SK-N-SH (cell line): ENCODE data around the gene SLC22A7. TPM values are rescaled to one million over a fixed set of nuclear protein-coding genes. Genes with fewer than 3 reads are reported as not detected.

Experiments
- CTCF ChIA-PET: fragments of 300-600, 350-600 bp; formaldehyde crosslinking; extraction: SDS; loops from one replicate; lab custom pipeline; 2021; lab: Yijun Ruan, JAX
- POLR2A ChIA-PET: fragments of 350-600 bp; sonication (Branson Sonifier 250); formaldehyde crosslinking; extraction: SDS; loops from one replicate; lab custom pipeline; 2020; ENCODE audit warnings: antibody characterized with exemption, inconsistent platforms; lab: Yijun Ruan, JAX
- DNase-seq: peaks from one replicate; pipeline ENCODE4 v3.0.0; 2012
- H2AFZ ChIP-seq: fragments of 200-600 bp; sonication (generic); 2 replicates; pipeline ENCODE4 v1.8.1; 2016; ENCODE audit warnings: antibody characterized with exemption, mild to moderate bottlenecking, low read depth
- H3F3A ChIP-seq: fragments of 200-600 bp; sonication (generic); replicated peaks from 2 replicates; pipeline ENCODE3; 2016; ENCODE audit warnings: antibody characterized with exemption, mild to moderate bottlenecking; ENCODE audit not compliant: insufficient read depth
- H3K27ac ChIP-seq, 2 experiments: fragments of 200-500 bp in 1 of 2; fragments of 200-600 bp in 1 of 2; sonication (Bioruptor generic) in 1 of 2; sonication (generic), shearing (Covaris generic) in 1 of 2; 2 replicates each; pipeline versions ENCODE4 v1.5.1 to v1.6.1; 2014 to 2016; ENCODE audit warnings: low read depth in 2 of 2, inconsistent platforms in 1 of 2, low read length in 1 of 2, mild to moderate bottlenecking in 1 of 2, mixed read lengths in 1 of 2
- H3K27me3 ChIP-seq: fragments of 200-600 bp; sonication (generic), shearing (Covaris generic); 2 replicates; pipeline ENCODE4 v1.6.1; 2016; ENCODE audit warnings: mixed run types; ENCODE audit not compliant: insufficient read depth
- H3K36me3 ChIP-seq, 2 experiments: fragments of 200-500 bp in 1 of 2; fragments of 200-600 bp in 1 of 2; sonication (Bioruptor generic) in 1 of 2; sonication (generic) in 1 of 2; replicated peaks in 1 of 2; 2 replicates each; pipeline versions ENCODE3 to v1.5.1; 2014 to 2016; ENCODE audit warnings: low read length in 1 of 2, mild to moderate bottlenecking in 1 of 2; ENCODE audit not compliant: insufficient read depth in 2 of 2, control insufficient read depth in 1 of 2
- H3K4me1 ChIP-seq, 2 experiments: fragments of 200-500 bp in 1 of 2; fragments of 200-600 bp in 1 of 2; sonication (Bioruptor generic) in 1 of 2; sonication (generic), shearing (Covaris generic) in 1 of 2; 2 replicates each; pipeline versions ENCODE4 v1.5.1 to v1.6.1; 2014 to 2016; ENCODE audit warnings: low read depth in 1 of 2, low read length in 1 of 2, mixed run types in 1 of 2; ENCODE audit not compliant: insufficient read depth in 2 of 2, control insufficient read depth in 1 of 2
- H3K4me2 ChIP-seq: fragments of 200-600 bp; sonication (generic), shearing (Covaris generic); 2 replicates; pipeline ENCODE4 v1.6.1; 2017; ENCODE audit warnings: mixed run types
- H3K4me3 ChIP-seq, 2 experiments: fragments of 200-500 bp in 1 of 2; fragments of 200-600 bp in 1 of 2; sonication (Bioruptor generic) in 1 of 2; sonication (generic), shearing (Covaris generic) in 1 of 2; 2 replicates each; pipeline versions ENCODE4 v1.5.1 to v1.8.1; 2014 to 2016; ENCODE audit warnings: low read depth in 2 of 2, inconsistent platforms in 1 of 2, low read length in 1 of 2, mild to moderate bottlenecking in 1 of 2, mixed read lengths in 1 of 2, moderate library complexity in 1 of 2
- H3K79me2 ChIP-seq: fragments of 200-600 bp; sonication (generic); 2 replicates; pipeline ENCODE4 v1.8.1; 2017; ENCODE audit warnings: mild to moderate bottlenecking; ENCODE audit not compliant: insufficient read depth
- H3K9ac ChIP-seq: fragments of 200-600 bp; sonication (generic); 2 replicates; pipeline ENCODE4 v1.6.1; 2017; ENCODE audit warnings: mixed run types
- H3K9me2 ChIP-seq: fragments of 200-600 bp; sonication (generic); 2 replicates; pipeline ENCODE4 v1.6.1; 2017; ENCODE audit warnings: mixed run types
- H3K9me3 ChIP-seq: fragments of 200-600 bp; sonication (generic); 2 replicates; pipeline ENCODE4 v1.6.1; 2017; ENCODE audit warnings: mixed run types, mild to moderate bottlenecking, moderate library complexity
- H4K20me1 ChIP-seq: fragments of 200-600 bp; sonication (generic); 2 replicates; pipeline ENCODE4 v1.6.1; 2017; ENCODE audit warnings: mild to moderate bottlenecking, mixed run types; ENCODE audit not compliant: insufficient read depth
- CHD2 ChIP-seq: fragments of 150-350 bp; IDR thresholded peaks from 2 replicates; pipeline ENCODE4 v1.6.1; 2018; ENCODE audit warnings: low read length; ENCODE audit not compliant: partially characterized antibody
- ELF1 ChIP-seq: IDR thresholded peaks from 2 replicates; pipeline ENCODE4 v1.4.0; 2012
- EP300 ChIP-seq, 2 experiments: IDR thresholded peaks; 2 replicates each; pipeline versions ENCODE4 v1.4.0 to v1.6.1; 2012; ENCODE audit warnings: borderline replicate concordance in 1 of 2, low read depth in 1 of 2, low read length in 1 of 2
- FOXJ3 ChIP-seq: sonication (generic); formaldehyde crosslinking; IDR thresholded peaks from 2 replicates; pipeline ENCODE4 v1.5.1; 2020; ENCODE audit warnings: mild to moderate bottlenecking, missing genetic modification reagents
- FOXM1 ChIP-seq: IDR thresholded peaks from 2 replicates; pipeline ENCODE4 v1.4.0; 2012; ENCODE audit warnings: low read depth, mild to moderate bottlenecking
- MEF2A ChIP-seq: IDR thresholded peaks from 2 replicates; pipeline ENCODE4 v1.4.0; 2012; ENCODE audit warnings: low read depth, borderline replicate concordance
- NFIC ChIP-seq: IDR thresholded peaks from 2 replicates; pipeline ENCODE4 v1.4.0; 2012; ENCODE audit warnings: borderline replicate concordance
- NRF1 ChIP-seq: IDR thresholded peaks from 2 replicates; pipeline ENCODE4 v1.6.1; 2012; ENCODE audit warnings: low read depth, mild to moderate bottlenecking, low read length
- POLR2AphosphoS5 ChIP-seq: IDR thresholded peaks from 2 replicates; pipeline ENCODE4 v1.6.1; 2012; ENCODE audit warnings: low read depth, low read length
- RAD21 ChIP-seq: IDR thresholded peaks from 2 replicates; pipeline ENCODE4 v1.6.1; 2012; ENCODE audit warnings: mild to moderate bottlenecking, low read length
- RCOR1 ChIP-seq: fragments of 150-350 bp; IDR thresholded peaks from 2 replicates; pipeline ENCODE4 v1.6.1; 2017; ENCODE audit warnings: antibody characterized with exemption, low read length
- RXRA ChIP-seq: IDR thresholded peaks from 2 replicates; pipeline ENCODE4 v1.4.0; 2012; ENCODE audit warnings: low read depth, mild to moderate bottlenecking, borderline replicate concordance
- TCF12 ChIP-seq: IDR thresholded peaks from 2 replicates; pipeline ENCODE4 v1.4.0; 2012
- USF2 ChIP-seq: fragments of 150-350 bp; IDR thresholded peaks from 2 replicates; pipeline ENCODE4 v1.6.1; 2017; ENCODE audit warnings: antibody characterized with exemption, low read length, low read depth, borderline replicate concordance
- YY1 ChIP-seq: IDR thresholded peaks from 2 replicates; pipeline ENCODE4 v1.4.0; 2012; ENCODE audit warnings: low read depth, mild to moderate bottlenecking
- WGBS: methylation state at CpG from one replicate; pipeline ENCODE4 v1.1.6; 2017; ENCODE audit warnings: low lambda C conversion rate; 5-methylcytosine and 5-hydroxymethylcytosine counted together
- polyA plus RNA-seq, 3 experiments: library from polyadenylated mRNA; depleted of rRNA; stranded (reverse); fragments of >200 nt; gene quantifications; 2 replicates each; pipeline ENCODE4 v1.2.3, GENCODE V29; 2012
- TF ChIP-seq, protein P1 (sequence below): IDR thresholded peaks from 2 replicates; pipeline ENCODE4; 2012
- TF ChIP-seq, protein P2 (sequence below): IDR thresholded peaks from 2 replicates; pipeline ENCODE4 v1.6.1; 2012; ENCODE audit warnings: mild to moderate bottlenecking, low read depth, low read length, moderate library complexity
- TF ChIP-seq, protein P3 (sequence below): IDR thresholded peaks from 2 replicates; pipeline ENCODE4 v1.4.0; 2012; ENCODE audit warnings: low read depth, borderline replicate concordance

Gene SLC22A7
- polyA plus RNA-seq, 1 of the 3 experiments (the other 2 are of a cell fraction): not detected

GRCh38 chr6:43261198-43261597 is 36.9 kb upstream of the SLC22A7 start (continued):
- TF ChIP-seq, protein P1, sequence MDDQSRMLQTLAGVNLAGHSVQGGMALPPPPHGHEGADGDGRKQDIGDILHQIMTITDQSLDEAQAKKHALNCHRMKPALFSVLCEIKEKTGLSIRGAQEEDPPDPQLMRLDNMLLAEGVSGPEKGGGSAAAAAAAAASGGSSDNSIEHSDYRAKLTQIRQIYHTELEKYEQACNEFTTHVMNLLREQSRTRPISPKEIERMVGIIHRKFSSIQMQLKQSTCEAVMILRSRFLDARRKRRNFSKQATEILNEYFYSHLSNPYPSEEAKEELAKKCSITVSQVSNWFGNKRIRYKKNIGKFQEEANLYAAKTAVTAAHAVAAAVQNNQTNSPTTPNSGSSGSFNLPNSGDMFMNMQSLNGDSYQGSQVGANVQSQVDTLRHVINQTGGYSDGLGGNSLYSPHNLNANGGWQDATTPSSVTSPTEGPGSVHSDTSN: no peak
- TF ChIP-seq RCOR1: no peak

GRCh38 chr6:43262000-43262779 is 35.9 kb upstream of the SLC22A7 start:
- Histone ChIP-seq H3K9me3 (no peaks in the 10 kb centered on the region), H3K9me2 (no peaks in the 10 kb centered on the region), H3K4me2 (no peak overlapping the region), H3K27ac (no peak overlapping the region), H2AFZ (no peak overlapping the region), H3K4me3 (no peak overlapping the region), H3K79me2 (no peaks in the 10 kb centered on the region), H3K4me1 (no peaks in the 10 kb centered on the region), H3K9ac (no peak overlapping the region), H4K20me1 (no peaks in the 10 kb centered on the region), H3F3A (no peaks in the 10 kb centered on the region), H3K27me3 (no peaks in the 10 kb centered on the region), H3K36me3 (no peaks in the 10 kb centered on the region)
- ChIA-PET POLR2A (no interaction called here), CTCF (no interaction called here)
- no peak for DNase-seq
- WGBS: 82% methylated on average over 10 of the region's 14 CpGs
- TF ChIP-seq, protein P2, sequence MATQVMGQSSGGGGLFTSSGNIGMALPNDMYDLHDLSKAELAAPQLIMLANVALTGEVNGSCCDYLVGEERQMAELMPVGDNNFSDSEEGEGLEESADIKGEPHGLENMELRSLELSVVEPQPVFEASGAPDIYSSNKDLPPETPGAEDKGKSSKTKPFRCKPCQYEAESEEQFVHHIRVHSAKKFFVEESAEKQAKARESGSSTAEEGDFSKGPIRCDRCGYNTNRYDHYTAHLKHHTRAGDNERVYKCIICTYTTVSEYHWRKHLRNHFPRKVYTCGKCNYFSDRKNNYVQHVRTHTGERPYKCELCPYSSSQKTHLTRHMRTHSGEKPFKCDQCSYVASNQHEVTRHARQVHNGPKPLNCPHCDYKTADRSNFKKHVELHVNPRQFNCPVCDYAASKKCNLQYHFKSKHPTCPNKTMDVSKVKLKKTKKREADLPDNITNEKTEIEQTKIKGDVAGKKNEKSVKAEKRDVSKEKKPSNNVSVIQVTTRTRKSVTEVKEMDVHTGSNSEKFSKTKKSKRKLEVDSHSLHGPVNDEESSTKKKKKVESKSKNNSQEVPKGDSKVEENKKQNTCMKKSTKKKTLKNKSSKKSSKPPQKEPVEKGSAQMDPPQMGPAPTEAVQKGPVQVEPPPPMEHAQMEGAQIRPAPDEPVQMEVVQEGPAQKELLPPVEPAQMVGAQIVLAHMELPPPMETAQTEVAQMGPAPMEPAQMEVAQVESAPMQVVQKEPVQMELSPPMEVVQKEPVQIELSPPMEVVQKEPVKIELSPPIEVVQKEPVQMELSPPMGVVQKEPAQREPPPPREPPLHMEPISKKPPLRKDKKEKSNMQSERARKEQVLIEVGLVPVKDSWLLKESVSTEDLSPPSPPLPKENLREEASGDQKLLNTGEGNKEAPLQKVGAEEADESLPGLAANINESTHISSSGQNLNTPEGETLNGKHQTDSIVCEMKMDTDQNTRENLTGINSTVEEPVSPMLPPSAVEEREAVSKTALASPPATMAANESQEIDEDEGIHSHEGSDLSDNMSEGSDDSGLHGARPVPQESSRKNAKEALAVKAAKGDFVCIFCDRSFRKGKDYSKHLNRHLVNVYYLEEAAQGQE: no peak
- TF ChIP-seq RXRA (no peak), ELF1 (no peak), NRF1 (no peak), EP300 (IDR thresholded peaks at IDR 0.05; ENCODE audit: borderline replicate concordance in 1 of 2, low read depth in 1 of 2, low read length in 1 of 2) (no peak), CHD2 (no peak), FOXM1 (no peak), YY1 (no peak), RAD21 (no peak), POLR2AphosphoS5 (no peak), RCOR1 (no peak), USF2 (no peak), TCF12 (no peak), MEF2A (no peak), NFIC (no peak), FOXJ3 (CRISPR knock-in tag) (no peak)
- TF ChIP-seq, protein P1: no peak
- TF ChIP-seq, protein P3, sequence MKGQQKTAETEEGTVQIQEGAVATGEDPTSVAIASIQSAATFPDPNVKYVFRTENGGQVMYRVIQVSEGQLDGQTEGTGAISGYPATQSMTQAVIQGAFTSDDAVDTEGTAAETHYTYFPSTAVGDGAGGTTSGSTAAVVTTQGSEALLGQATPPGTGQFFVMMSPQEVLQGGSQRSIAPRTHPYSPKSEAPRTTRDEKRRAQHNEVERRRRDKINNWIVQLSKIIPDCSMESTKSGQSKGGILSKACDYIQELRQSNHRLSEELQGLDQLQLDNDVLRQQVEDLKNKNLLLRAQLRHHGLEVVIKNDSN: no peak
